Liver (tissue), 9 donors: ENCODE measurements around the gene PNLIP. TPM values are rescaled to one million over a fixed set of nuclear protein-coding genes. Genes with fewer than 3 reads are reported as not detected.
A peak's percentile ranks its signal among the peaks of the same experiment; 100 is the strongest.

Source experiments
- DNase-seq: peaks from one replicate; pipeline ENCODE4 v3.0.0-alpha.2; 2017; ENCODE audit warnings: low spot score
- H3K27ac ChIP-seq, 2 donors: one replicate each; pipeline ENCODE4 v1.7.0; 2013; ENCODE audit warnings: inconsistent platforms in 2 of 2, low read length in 2 of 2, control low read depth in 1 of 2, low read depth in 1 of 2, mild to moderate bottlenecking in 1 of 2
- H3K27me3 ChIP-seq, 4 donors: one replicate each; pipeline versions ENCODE4 v1.6.1 to v1.7.0; 2013; ENCODE audit warnings: low read length in 3 of 4, inconsistent platforms in 1 of 4, mild to moderate bottlenecking in 1 of 4, moderate library complexity in 1 of 4; ENCODE audit not compliant: control insufficient read depth in 4 of 4, insufficient read depth in 4 of 4
- H3K36me3 ChIP-seq, 4 donors: one replicate each; pipeline versions ENCODE4 v1.6.1 to v1.7.0; 2013; ENCODE audit warnings: low read length in 3 of 4, mild to moderate bottlenecking in 3 of 4, low read depth in 1 of 4, moderate library complexity in 1 of 4; ENCODE audit not compliant: control insufficient read depth in 4 of 4, insufficient read depth in 3 of 4
- H3K4me1 ChIP-seq, 4 donors: one replicate each; pipeline versions ENCODE4 v1.6.1 to v1.7.0; 2013; ENCODE audit warnings: low read length in 3 of 4, mild to moderate bottlenecking in 3 of 4, moderate library complexity in 1 of 4; ENCODE audit not compliant: control insufficient read depth in 4 of 4, insufficient read depth in 4 of 4
- H3K4me3 ChIP-seq, 3 donors: one replicate each; pipeline versions ENCODE4 v1.6.1 to v1.7.0; 2013; ENCODE audit warnings: low read length in 3 of 3, control low read depth in 1 of 3, low read depth in 1 of 3, mild to moderate bottlenecking in 1 of 3
- H3K9ac ChIP-seq, 2 donors: one replicate each; pipeline ENCODE4 v1.7.0; 2013; ENCODE audit warnings: low read length in 2 of 2, mild to moderate bottlenecking in 2 of 2, moderate library complexity in 2 of 2, control low read depth in 1 of 2, low read depth in 1 of 2
- H3K9me3 ChIP-seq, 4 donors: one replicate each; pipeline versions ENCODE4 v1.6.1 to v1.7.0; 2013; ENCODE audit warnings: low read length in 3 of 4; ENCODE audit not compliant: control insufficient read depth in 4 of 4
- EGR1 ChIP-seq, 2 donors: IDR thresholded peaks; 2 replicates each; pipeline ENCODE4 v1.6.1; 2016 to 2018; ENCODE audit warnings: antibody characterized with exemption in 2 of 2, low read depth in 2 of 2
- FOXA1 ChIP-seq: IDR thresholded peaks from 2 replicates; pipeline ENCODE4 v1.6.1; 2016; ENCODE audit warnings: antibody characterized with exemption
- FOXA2 ChIP-seq: IDR thresholded peaks from 2 replicates; pipeline ENCODE4 v1.6.1; 2016; ENCODE audit warnings: antibody characterized with exemption
- HNF4A ChIP-seq, 2 donors: conservative IDR thresholded peaks; 2 replicates each; pipeline ENCODE4 v1.6.1; 2016; ENCODE audit warnings: antibody characterized with exemption in 2 of 2, mild to moderate bottlenecking in 2 of 2
- HNF4G ChIP-seq: IDR thresholded peaks from 2 replicates; pipeline ENCODE4 v1.6.1; 2016; ENCODE audit warnings: antibody characterized with exemption
- JUND ChIP-seq, 2 donors: IDR thresholded peaks; 2 replicates each; pipeline ENCODE4 v1.6.1; 2016; ENCODE audit warnings: antibody characterized with exemption in 2 of 2
- NR2F2 ChIP-seq: IDR thresholded peaks from 2 replicates; pipeline ENCODE4 v1.6.1; 2016; ENCODE audit warnings: antibody characterized with exemption
- RAD21 ChIP-seq, 2 donors: IDR thresholded peaks; 2 replicates each; pipeline ENCODE4 v1.6.1; 2016; ENCODE audit warnings: antibody characterized with exemption in 2 of 2, mild to moderate bottlenecking in 2 of 2
- RXRA ChIP-seq, 2 donors: IDR thresholded peaks; 2 replicates each; pipeline ENCODE4 v1.6.1; 2017 to 2018; ENCODE audit warnings: antibody characterized with exemption in 2 of 2, mild to moderate bottlenecking in 1 of 2
- SP1 ChIP-seq: IDR thresholded peaks from 2 replicates; pipeline ENCODE4 v1.6.1; 2018; ENCODE audit warnings: antibody characterized with exemption, mild to moderate bottlenecking
- TAF1 ChIP-seq: conservative IDR thresholded peaks from 2 replicates; pipeline ENCODE4 v1.6.1; 2016; ENCODE audit warnings: antibody characterized with exemption, mild to moderate bottlenecking
- YY1 ChIP-seq: IDR thresholded peaks from 2 replicates; pipeline ENCODE4 v1.6.1; 2016; ENCODE audit warnings: antibody characterized with exemption, mild to moderate bottlenecking
- WGBS: extraction: QIAGEN DNeasy Blood & Tissue Kit; methylation state at CpG from one replicate; pipeline ENCODE4 v1.1.7; 2013; 5-methylcytosine and 5-hydroxymethylcytosine counted together
- polyA plus RNA-seq, 2 donors: library from polyadenylated mRNA; stranded (reverse) in 1 of 2; unstranded in 1 of 2; fragments of 200-250 nt in 1 of 2; fragments of >200 nt in 1 of 2; fragmentation: Nextera tagmentation in 1 of 2; extraction: Ambion mirVana in 1 of 2; gene quantifications; one replicate each; pipeline versions ENCODE4 v1.2.1 to v1.2.3, GENCODE V29; 2013 to 2015
- total RNA-seq, 2 donors: library from RNA; depleted of rRNA; stranded (reverse); fragments of >200 nt; gene quantifications; one replicate each; pipeline ENCODE4 v1.2.3, GENCODE V29; 2014
- TF ChIP-seq, protein P1 (sequence below): IDR thresholded peaks from 2 replicates; pipeline ENCODE4 v1.6.1; 2016; ENCODE audit warnings: antibody characterized with exemption
- TF ChIP-seq, protein P2 (sequence below): IDR thresholded peaks from 2 replicates; pipeline ENCODE4 v1.6.1; 2016; ENCODE audit warnings: antibody characterized with exemption
- TF ChIP-seq, protein P3 (sequence below): fragments of 150-350 bp; IDR thresholded peaks from 2 replicates; pipeline ENCODE4 v1.5.1; 2017; ENCODE audit warnings: improper control_type of control experiment, low read depth, low read length; ENCODE audit not compliant: missing input control
- TF ChIP-seq, protein P4 (sequence below): IDR thresholded peaks from 2 replicates; pipeline ENCODE4 v1.6.1; 2016; ENCODE audit warnings: antibody characterized with exemption, mild to moderate bottlenecking
- donor health status: healthy.
- donor health status: healthy.
- donor health status: healthy.
- donor health status: healthy.
- donor health status: healthy.

The PNLIP gene
- total and polyA plus RNA-seq, 4 donors, result 0.14 TPM; not detected in 3

DNA sequence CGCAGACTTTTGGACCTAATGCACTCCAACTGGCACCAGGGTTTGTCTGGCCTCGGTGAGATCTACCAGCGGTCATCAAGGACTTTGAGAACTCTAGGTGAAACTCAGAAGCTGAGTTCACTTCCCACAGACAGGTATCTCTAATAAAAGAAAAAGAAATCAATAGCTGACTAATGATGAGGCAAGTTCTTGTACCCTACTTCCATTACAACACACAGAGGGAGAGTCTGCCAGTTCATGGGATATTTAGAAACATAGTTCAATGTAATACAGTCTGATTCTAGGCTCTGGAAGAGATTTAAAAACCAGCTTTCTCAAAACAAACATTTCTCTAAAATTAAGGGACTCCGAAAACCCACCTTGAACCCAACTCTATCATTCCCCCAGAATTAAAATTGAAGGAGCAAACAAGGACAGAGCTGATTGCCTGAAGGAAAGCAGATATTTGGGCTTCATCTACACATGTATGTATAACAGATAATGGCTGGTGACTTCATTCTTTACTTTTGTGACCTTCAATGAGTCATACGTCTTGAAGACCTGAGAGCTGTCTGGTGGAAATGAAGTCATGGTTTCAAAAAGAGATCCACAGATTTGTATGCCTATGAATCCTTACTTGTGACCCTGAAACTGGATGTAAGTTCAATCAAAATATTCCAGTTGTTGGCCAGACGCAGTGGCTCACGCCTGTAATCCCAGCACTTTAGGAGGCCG is 42.3 kb downstream of the PNLIP start:
- H3K4me3 ChIP-seq, result no peak overlapping the region

DNA sequence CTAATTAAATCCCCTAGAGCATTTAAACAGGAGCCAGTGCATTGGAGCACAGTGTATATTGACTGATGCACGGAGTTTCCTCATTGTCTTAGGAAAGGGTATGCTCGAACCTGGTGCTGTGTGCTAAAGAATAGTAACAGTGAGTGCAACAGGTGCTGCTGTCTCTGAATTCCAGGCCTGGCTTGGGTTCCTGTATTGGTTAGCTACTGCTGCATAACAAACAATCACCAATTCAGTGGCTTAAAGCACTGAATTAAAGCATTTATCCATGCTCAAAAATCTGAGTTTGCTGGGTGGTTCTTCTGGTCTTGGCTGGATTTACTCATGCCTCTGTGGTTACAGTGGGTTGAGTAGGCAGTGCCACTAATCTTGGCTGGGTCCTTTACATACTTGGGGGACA is 43.3 kb downstream of the PNLIP start:
- no peak for DNase-seq
- WGBS, result 83% methylated on average over 2 of the region's 2 CpGs
- Histone ChIP-seq H3K36me3 (no peaks in the 10 kb centered on the region), H3K27ac (no peak overlapping the region), H3K9me3 (no peaks in the 10 kb centered on the region), H3K9ac (no peak overlapping the region), H3K4me3 (no peak overlapping the region), H3K27me3 (peaks cover 0 to 7% (median under 1%) of the 10 kb centered on the region in 4 donors), H3K4me1 (peaks cover 0 to 12% (median 3%) of the 10 kb centered on the region in 4 donors)
- TF ChIP-seq FOXA2 (no peak), RXRA (IDR thresholded peaks at IDR 0.05) (no peak), RAD21 (IDR thresholded peaks at IDR 0.05) (no peak), HNF4A (conservative IDR thresholded peaks at IDR 0.05) (no peak)
- TF ChIP-seq, protein P1, sequence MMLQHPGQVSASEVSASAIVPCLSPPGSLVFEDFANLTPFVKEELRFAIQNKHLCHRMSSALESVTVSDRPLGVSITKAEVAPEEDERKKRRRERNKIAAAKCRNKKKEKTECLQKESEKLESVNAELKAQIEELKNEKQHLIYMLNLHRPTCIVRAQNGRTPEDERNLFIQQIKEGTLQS, result no peak
- TF ChIP-seq, protein P2, sequence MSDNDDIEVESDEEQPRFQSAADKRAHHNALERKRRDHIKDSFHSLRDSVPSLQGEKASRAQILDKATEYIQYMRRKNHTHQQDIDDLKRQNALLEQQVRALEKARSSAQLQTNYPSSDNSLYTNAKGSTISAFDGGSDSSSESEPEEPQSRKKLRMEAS, result no peak
- TF ChIP-seq, protein P3, sequence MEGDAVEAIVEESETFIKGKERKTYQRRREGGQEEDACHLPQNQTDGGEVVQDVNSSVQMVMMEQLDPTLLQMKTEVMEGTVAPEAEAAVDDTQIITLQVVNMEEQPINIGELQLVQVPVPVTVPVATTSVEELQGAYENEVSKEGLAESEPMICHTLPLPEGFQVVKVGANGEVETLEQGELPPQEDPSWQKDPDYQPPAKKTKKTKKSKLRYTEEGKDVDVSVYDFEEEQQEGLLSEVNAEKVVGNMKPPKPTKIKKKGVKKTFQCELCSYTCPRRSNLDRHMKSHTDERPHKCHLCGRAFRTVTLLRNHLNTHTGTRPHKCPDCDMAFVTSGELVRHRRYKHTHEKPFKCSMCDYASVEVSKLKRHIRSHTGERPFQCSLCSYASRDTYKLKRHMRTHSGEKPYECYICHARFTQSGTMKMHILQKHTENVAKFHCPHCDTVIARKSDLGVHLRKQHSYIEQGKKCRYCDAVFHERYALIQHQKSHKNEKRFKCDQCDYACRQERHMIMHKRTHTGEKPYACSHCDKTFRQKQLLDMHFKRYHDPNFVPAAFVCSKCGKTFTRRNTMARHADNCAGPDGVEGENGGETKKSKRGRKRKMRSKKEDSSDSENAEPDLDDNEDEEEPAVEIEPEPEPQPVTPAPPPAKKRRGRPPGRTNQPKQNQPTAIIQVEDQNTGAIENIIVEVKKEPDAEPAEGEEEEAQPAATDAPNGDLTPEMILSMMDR, result no peak

More for the DNA sequence above, 42.3 kb downstream of the PNLIP start:
- Histone ChIP-seq H3K27me3 (peaks cover 0 to 9% (median under 1%) of the 10 kb centered on the region in 4 donors), H3K9me3 (no peaks in the 10 kb centered on the region), H3K27ac (no peak overlapping the region), H3K36me3 (no peaks in the 10 kb centered on the region), H3K4me1 (peaks cover 0 to 12% (median 3%) of the 10 kb centered on the region in 4 donors), H3K9ac (no peak overlapping the region)
- no peak for TF ChIP-seq JUND (IDR thresholded peaks at IDR 0.05)
- peak in 1 of 2 donors; percentile 11 for TF ChIP-seq RXRA (IDR thresholded peaks at IDR 0.05)
- no peak for DNase-seq
- WGBS, result 82% methylated on average over 8 of the region's 8 CpGs

DNA sequence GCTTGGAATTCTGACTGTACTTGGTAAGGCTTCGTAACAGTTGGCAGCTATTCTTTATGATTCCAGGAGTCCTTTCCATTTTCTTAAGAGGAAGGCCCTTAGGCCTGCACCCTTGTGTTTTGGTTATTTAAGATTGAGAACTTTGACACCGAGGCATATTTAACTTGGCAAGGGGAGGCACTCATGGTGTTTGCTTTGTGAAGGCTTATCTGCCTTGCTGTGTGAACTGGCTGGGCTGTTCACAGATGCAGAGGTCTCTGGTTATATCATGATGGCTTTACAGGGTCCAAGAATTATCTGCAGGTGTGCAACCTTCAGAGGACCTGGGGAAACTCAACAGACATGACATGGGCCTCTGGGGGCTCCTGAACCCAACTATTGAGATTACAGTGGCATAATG is 44.2 kb downstream of the PNLIP start:
- Histone ChIP-seq H3K4me3 (no peak overlapping the region), H3K27ac (no peak overlapping the region), H3K36me3 (no peaks in the 10 kb centered on the region), H3K27me3 (peaks cover 0 to 5% (median under 1%) of the 10 kb centered on the region in 4 donors), H3K9ac (no peak overlapping the region), H3K4me1 (peaks cover 0 to 12% (median 3%) of the 10 kb centered on the region in 4 donors), H3K9me3 (no peaks in the 10 kb centered on the region)
- DNase-seq, result no peak
- 60% methylated on average over 2 of the region's 2 CpGs for WGBS
- TF ChIP-seq, protein P3, result no peak
- no peak for TF ChIP-seq NR2F2
- TF ChIP-seq, protein P2, result no peak
- TF ChIP-seq HNF4G, result no peak
- TF ChIP-seq, protein P1, result no peak
- TF ChIP-seq EGR1 (IDR thresholded peaks at IDR 0.05; ENCODE audit: low read depth in 2 of 2), result no peak
- TF ChIP-seq, protein P4, sequence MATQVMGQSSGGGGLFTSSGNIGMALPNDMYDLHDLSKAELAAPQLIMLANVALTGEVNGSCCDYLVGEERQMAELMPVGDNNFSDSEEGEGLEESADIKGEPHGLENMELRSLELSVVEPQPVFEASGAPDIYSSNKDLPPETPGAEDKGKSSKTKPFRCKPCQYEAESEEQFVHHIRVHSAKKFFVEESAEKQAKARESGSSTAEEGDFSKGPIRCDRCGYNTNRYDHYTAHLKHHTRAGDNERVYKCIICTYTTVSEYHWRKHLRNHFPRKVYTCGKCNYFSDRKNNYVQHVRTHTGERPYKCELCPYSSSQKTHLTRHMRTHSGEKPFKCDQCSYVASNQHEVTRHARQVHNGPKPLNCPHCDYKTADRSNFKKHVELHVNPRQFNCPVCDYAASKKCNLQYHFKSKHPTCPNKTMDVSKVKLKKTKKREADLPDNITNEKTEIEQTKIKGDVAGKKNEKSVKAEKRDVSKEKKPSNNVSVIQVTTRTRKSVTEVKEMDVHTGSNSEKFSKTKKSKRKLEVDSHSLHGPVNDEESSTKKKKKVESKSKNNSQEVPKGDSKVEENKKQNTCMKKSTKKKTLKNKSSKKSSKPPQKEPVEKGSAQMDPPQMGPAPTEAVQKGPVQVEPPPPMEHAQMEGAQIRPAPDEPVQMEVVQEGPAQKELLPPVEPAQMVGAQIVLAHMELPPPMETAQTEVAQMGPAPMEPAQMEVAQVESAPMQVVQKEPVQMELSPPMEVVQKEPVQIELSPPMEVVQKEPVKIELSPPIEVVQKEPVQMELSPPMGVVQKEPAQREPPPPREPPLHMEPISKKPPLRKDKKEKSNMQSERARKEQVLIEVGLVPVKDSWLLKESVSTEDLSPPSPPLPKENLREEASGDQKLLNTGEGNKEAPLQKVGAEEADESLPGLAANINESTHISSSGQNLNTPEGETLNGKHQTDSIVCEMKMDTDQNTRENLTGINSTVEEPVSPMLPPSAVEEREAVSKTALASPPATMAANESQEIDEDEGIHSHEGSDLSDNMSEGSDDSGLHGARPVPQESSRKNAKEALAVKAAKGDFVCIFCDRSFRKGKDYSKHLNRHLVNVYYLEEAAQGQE, result no peak
- no peak for TF ChIP-seq SP1
- no peak for TF ChIP-seq TAF1
- TF ChIP-seq RAD21 (IDR thresholded peaks at IDR 0.05), result no peak
- TF ChIP-seq YY1, result no peak
- peak; percentile 59 to 75 for TF ChIP-seq HNF4A (conservative IDR thresholded peaks at IDR 0.05)
- peak in 1 of 2 donors; percentile 37 for TF ChIP-seq RXRA (IDR thresholded peaks at IDR 0.05)
- TF ChIP-seq FOXA1, result peak; percentile 43
